ENCODE data around the gene ZNF639.

Gene ZNF639

DNA sequence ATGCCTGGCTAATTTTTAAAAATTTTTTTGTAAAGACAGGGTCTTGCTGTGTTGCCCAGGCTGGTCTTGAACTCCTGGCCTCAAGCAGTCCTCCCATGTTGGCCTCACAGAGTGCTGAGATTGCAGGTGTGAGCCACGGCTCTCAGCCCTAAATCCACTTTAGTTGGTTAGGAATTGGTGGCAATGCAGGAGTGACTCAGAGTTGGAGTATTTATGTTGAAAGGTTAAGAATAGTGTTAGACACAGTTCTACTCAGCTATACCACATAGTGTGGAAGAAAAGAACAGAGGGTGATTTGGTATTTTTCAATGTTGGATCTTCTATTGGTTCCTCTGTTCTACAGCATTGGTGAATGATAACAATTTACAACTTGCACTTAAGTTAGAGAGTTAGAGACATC, 7.6 kb downstream of the ZNF639 start:
- H3K36me3 ChIP-seq (ENCODE audit: insufficient read depth, low read length) = peaks cover 74% of the 10 kb centered on the region
- H2AFZ ChIP-seq (ENCODE audit: low read depth, low read length) = no peak overlapping the region
- no peaks in the 10 kb centered on the region for H3K27me3 ChIP-seq (ENCODE audit: insufficient read depth, low read length)

GRCh38 chr3:179332240-179332639, 9.4 kb downstream of the ZNF639 start:
- Histone ChIP-seq H3K27me3 (ENCODE audit: insufficient read depth, low read length) (no peaks in the 10 kb centered on the region), H3K4me1 (ENCODE audit: insufficient read depth, low read length) (no peaks in the 10 kb centered on the region), H3K36me3 (ENCODE audit: insufficient read depth, low read length) (peaks cover 75% of the 10 kb centered on the region), H3K4me3 (ENCODE audit: low read length) (no peak overlapping the region), H2AFZ (ENCODE audit: low read depth, low read length) (no peak overlapping the region), H3K9me3 (ENCODE audit: low read length) (no peaks in the 10 kb centered on the region)

More for the DNA sequence above, 7.6 kb downstream of the ZNF639 start:
- no peaks in the 10 kb centered on the region for H3K9me3 ChIP-seq (ENCODE audit: low read length)
- H3K4me1 ChIP-seq (ENCODE audit: insufficient read depth, low read length) = no peaks in the 10 kb centered on the region
- H3K4me3 ChIP-seq (ENCODE audit: low read length) = no peak overlapping the region

DNA sequence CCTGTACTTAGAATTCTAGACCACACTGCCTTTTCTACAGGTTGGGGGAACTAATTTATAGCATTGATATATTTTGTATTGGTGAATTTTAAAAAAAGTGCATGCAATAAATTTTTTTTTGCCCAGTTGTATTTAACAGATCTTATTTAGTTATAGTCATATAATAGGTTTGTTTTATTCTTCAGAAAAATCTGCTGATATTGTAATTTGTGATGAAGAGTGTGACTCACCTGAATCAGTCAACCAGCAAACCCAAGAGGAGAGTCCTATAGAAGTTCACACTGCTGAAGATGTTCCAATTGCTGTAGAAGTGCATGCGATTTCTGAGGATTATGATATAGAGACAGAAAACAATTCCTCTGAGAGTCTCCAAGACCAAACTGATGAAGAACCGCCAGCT, 10.3 kb downstream of the ZNF639 start:
- no peaks in the 10 kb centered on the region for H3K9me3 ChIP-seq (ENCODE audit: low read length)
- no peaks in the 10 kb centered on the region for H3K4me1 ChIP-seq (ENCODE audit: insufficient read depth, low read length)
- peaks cover 70% of the 10 kb centered on the region for H3K36me3 ChIP-seq (ENCODE audit: insufficient read depth, low read length)
- H3K4me3 ChIP-seq (ENCODE audit: low read length) = no peak overlapping the region
- H3K27me3 ChIP-seq (ENCODE audit: insufficient read depth, low read length) = no peaks in the 10 kb centered on the region
- H2AFZ ChIP-seq (ENCODE audit: low read depth, low read length) = no peak overlapping the region

GRCh38 chr3:179336345-179336929, 13.6 kb downstream of the ZNF639 start:
- Histone ChIP-seq H3K27me3 (ENCODE audit: insufficient read depth, low read length) (no peaks in the 10 kb centered on the region), H3K4me1 (ENCODE audit: insufficient read depth, low read length) (no peaks in the 10 kb centered on the region), H2AFZ (ENCODE audit: low read depth, low read length) (no peak overlapping the region), H3K9me3 (ENCODE audit: low read length) (no peaks in the 10 kb centered on the region), H3K36me3 (ENCODE audit: insufficient read depth, low read length) (peaks cover 43% of the 10 kb centered on the region), H3K4me3 (ENCODE audit: low read length) (no peak overlapping the region)

DNA sequence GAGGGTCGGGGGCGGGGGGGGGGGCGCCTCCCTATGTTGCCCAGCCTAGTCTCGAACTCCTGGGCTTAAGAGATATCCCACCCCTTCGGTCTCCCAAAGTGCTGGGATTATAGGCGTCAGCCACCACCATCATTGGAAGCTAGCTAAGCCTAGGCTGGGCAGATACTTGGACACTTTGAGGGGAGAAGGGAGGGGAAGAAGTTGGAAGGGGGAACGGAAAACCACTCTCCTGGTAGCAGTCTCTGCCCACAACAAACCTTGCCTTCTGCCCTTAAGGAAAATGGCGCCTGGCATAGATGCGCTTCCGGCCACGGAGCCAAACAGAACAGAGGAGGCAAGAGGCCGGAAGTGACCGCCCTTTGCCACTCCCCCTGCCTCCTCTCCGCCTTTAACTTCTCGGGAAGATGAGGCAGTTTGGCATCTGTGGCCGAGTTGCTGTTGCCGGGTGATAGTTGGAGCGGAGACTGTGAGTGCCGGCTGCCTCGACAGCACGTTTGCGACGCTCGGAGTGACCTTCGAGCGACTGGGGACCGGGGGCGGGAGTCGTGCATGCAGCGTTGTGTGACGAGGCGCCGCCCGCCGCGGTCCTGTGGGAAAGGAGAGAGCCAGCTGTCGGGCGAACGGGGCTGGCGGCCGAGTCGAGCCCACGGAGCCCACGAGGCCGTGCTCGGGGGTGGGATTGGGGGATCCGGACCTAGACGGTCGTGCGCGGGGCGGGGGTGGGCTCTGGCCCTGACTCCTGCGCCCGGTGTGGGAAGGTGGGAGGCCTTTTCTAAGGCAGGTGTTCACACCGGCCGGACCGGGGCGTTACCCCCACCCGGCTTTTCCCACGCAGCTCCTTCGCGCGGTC, 24.7 kb downstream of the ZNF639 start, which contains the start of gene MFN1:
MFN1 (plus strand) TSS at position 365 of the 850 bp plus-strand sequence. CDS start 1,143 bp downstream, outside the sequence.
- Histone ChIP-seq H3K4me1 (ENCODE audit: insufficient read depth, low read length) (peaks cover 10% of the 10 kb centered on the region), H2AFZ (ENCODE audit: low read depth, low read length) (peak within 1 kb of the TSS; percentile 50), H3K9me3 (ENCODE audit: low read length) (no peaks in the 10 kb centered on the region), H3K27me3 (ENCODE audit: insufficient read depth, low read length) (no peaks in the 10 kb centered on the region), H3K4me3 (ENCODE audit: low read length) (peak within 1 kb of the TSS; percentile 93), H3K36me3 (ENCODE audit: insufficient read depth, low read length) (peaks cover 30% of the 10 kb centered on the region)

DNA sequence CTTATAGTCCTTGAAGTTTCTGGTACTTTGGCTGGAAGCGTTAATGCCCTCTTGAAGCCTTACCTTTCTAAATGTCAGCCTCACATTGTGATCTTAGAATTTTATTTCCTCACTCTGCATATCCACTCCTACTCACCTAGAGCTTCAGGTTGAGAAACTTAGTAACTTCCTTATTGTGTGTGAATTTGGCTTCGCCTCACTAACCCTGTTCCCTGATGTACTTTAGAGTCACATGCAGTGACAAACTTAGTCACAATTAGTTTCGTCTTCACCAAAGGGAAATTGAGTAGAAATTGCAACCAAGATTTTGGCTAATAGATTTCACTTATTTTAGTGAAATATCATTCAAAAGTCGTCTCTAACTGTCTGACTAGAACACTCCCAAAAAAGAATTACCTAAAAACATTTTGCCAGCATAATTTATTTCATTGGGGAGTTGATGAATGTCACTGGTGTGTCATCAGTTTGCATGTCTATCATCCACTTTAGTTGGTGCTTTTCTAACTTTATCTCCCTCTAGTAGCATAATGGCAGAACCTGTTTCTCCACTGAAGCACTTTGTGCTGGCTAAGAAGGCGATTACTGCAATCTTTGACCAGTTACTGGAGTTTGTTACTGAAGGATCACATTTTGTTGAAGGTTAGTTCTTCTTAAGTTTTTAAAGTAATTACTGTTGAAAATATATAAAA, 25.6 kb downstream of the ZNF639 start:
- H3K9me3 ChIP-seq (ENCODE audit: low read length) = no peaks in the 10 kb centered on the region
- peaks cover 33% of the 10 kb centered on the region for H3K36me3 ChIP-seq (ENCODE audit: insufficient read depth, low read length)
- H2AFZ ChIP-seq (ENCODE audit: low read depth, low read length) = peak overlapping the region; percentile 50
- H3K4me3 ChIP-seq (ENCODE audit: low read length) = peak overlapping the region; percentile 93
- no peaks in the 10 kb centered on the region for H3K27me3 ChIP-seq (ENCODE audit: insufficient read depth, low read length)
- peaks cover 10% of the 10 kb centered on the region for H3K4me1 ChIP-seq (ENCODE audit: insufficient read depth, low read length)

GRCh38 chr3:179355996-179356395, 33.2 kb downstream of the ZNF639 start:
- no peaks in the 10 kb centered on the region for H3K27me3 ChIP-seq (ENCODE audit: insufficient read depth, low read length)
- H2AFZ ChIP-seq (ENCODE audit: low read depth, low read length) = no peak overlapping the region
- H3K36me3 ChIP-seq (ENCODE audit: insufficient read depth, low read length) = peaks cover 70% of the 10 kb centered on the region

DNA sequence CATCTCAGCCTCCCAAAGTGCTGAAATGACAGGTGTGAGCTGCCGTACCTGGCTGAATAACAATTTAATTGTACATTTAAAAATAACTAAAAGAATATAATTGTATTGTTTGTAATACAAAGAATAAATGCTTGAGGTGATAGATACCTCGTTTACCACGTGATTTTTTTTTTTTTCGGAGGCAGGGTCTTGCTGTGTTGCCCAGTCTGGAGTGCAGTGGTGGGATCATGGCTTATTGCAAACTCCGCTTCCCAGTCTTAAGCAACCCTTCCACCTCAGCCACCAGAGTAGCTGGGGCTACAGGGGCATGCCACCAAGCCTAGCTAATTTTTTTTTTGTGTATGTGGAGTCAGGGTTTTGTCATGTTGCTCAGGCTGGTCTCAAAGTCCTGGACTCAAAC, 40.5 kb downstream of the ZNF639 start:
- H3K9me3 ChIP-seq (ENCODE audit: low read length) = no peaks in the 10 kb centered on the region
- H3K4me3 ChIP-seq (ENCODE audit: low read length) = no peak overlapping the region
- no peaks in the 10 kb centered on the region for H3K4me1 ChIP-seq (ENCODE audit: insufficient read depth, low read length)
- H2AFZ ChIP-seq (ENCODE audit: low read depth, low read length) = no peak overlapping the region
- H3K27me3 ChIP-seq (ENCODE audit: insufficient read depth, low read length) = no peaks in the 10 kb centered on the region
- peaks cover 54% of the 10 kb centered on the region for H3K36me3 ChIP-seq (ENCODE audit: insufficient read depth, low read length)

More at GRCh38 chr3:179355996-179356395, 33.2 kb downstream of the ZNF639 start:
- H3K9me3 ChIP-seq (ENCODE audit: low read length) = no peaks in the 10 kb centered on the region
- no peak overlapping the region for H3K4me3 ChIP-seq (ENCODE audit: low read length)
- no peaks in the 10 kb centered on the region for H3K4me1 ChIP-seq (ENCODE audit: insufficient read depth, low read length)

GRCh38 chr3:179369621-179370020, 46.8 kb downstream of the ZNF639 start:
- Histone ChIP-seq H3K4me3 (ENCODE audit: low read length) (no peak overlapping the region), H3K27me3 (ENCODE audit: insufficient read depth, low read length) (no peaks in the 10 kb centered on the region), H3K9me3 (ENCODE audit: low read length) (no peaks in the 10 kb centered on the region), H2AFZ (ENCODE audit: low read depth, low read length) (no peak overlapping the region), H3K4me1 (ENCODE audit: insufficient read depth, low read length) (no peaks in the 10 kb centered on the region), H3K36me3 (ENCODE audit: insufficient read depth, low read length) (peaks cover 33% of the 10 kb centered on the region)

DNA sequence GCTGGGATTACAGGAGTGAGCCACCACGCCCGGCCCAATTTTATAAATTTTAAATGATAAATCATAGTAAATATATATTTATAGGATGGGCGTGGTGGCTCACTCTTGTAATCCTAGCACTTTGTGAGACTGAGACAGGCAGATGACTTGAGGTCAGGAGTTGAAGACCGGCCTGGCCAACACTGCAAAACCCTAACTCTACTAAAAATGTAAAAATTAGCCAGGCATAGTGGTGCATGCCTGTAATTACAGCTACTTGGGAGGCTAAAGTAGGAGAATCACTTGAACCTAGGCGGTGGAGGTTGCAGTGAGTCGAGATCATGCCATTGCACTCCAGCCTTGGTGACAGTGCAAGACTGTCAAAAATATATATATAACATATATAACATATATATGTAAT, 51.1 kb downstream of the ZNF639 start:
- H3K9me3 ChIP-seq (ENCODE audit: low read length) = no peaks in the 10 kb centered on the region
- H3K27me3 ChIP-seq (ENCODE audit: insufficient read depth, low read length) = no peaks in the 10 kb centered on the region
- peaks cover 24% of the 10 kb centered on the region for H3K36me3 ChIP-seq (ENCODE audit: insufficient read depth, low read length)
- H3K4me1 ChIP-seq (ENCODE audit: insufficient read depth, low read length) = no peaks in the 10 kb centered on the region
- no peak overlapping the region for H2AFZ ChIP-seq (ENCODE audit: low read depth, low read length)
- H3K4me3 ChIP-seq (ENCODE audit: low read length) = no peak overlapping the region

DNA sequence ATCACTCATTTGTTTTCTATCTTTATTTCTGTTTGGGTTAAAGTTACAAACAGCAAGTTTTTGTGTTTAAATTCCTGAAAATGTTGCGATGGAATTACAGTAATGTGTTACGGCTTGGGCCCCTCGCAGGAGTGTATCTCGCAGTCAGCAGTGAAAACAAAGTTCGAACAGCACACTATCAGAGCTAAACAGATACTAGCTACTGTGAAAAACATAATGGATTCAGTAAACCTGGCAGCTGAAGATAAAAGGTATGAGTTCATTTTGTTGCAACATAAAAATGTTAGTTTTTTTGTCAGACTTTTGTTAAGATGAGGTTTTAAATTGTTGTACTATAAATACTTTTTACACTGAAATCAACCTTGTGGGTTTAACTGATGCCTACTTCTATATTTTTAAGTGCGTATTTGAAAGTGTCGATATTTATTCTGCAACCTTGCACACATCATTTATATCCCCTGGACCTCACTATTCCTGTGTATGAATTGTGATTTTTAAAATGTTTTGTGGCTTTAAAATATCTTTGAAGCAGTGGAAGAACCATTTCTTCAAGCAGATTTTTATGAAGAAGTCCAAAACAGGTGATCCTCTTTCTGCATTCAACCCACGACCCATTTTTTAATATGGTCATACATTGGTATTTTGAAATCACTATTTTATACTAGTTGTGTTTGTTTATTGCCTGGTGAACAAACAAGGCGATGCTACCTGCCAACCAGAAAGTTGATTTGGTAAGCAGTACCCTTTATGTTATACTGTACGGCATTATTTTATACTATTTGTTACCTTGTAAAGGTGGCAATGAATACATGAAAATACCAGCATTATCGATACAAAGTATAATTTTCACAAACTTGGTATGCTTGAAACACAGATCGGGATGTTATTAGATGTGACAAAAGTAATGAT, 52.5 kb downstream of the ZNF639 start:
- H3K36me3 ChIP-seq (ENCODE audit: insufficient read depth, low read length) = peaks cover 27% of the 10 kb centered on the region
- no peaks in the 10 kb centered on the region for H3K27me3 ChIP-seq (ENCODE audit: insufficient read depth, low read length)
- no peaks in the 10 kb centered on the region for H3K9me3 ChIP-seq (ENCODE audit: low read length)
- H3K4me3 ChIP-seq (ENCODE audit: low read length) = no peak overlapping the region
- no peak overlapping the region for H2AFZ ChIP-seq (ENCODE audit: low read depth, low read length)
- H3K4me1 ChIP-seq (ENCODE audit: insufficient read depth, low read length) = peaks cover 8% of the 10 kb centered on the region

DNA sequence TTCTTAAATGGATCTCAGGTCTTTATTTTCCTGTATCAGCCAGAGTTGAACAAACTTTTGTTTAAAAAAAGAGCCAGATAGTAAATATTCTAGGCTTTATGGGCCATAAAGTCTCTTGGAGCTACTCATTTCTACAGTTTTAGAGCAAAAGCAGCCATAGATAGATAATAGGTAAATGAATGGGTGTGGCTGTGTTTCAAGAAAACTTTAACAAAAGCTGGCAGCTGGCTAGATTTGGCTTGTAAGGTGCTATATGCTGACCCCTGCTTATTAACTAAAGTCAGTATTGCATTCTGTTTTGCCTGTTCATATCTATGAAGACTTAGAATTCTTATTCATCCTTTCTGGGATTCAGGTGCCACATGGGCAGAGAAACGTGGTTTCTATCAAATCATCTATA, 53.6 kb downstream of the ZNF639 start:
- H3K27me3 ChIP-seq (ENCODE audit: insufficient read depth, low read length) = no peaks in the 10 kb centered on the region
- peaks cover 38% of the 10 kb centered on the region for H3K36me3 ChIP-seq (ENCODE audit: insufficient read depth, low read length)
- H3K4me3 ChIP-seq (ENCODE audit: low read length) = no peak overlapping the region
- peaks cover 11% of the 10 kb centered on the region for H3K4me1 ChIP-seq (ENCODE audit: insufficient read depth, low read length)
- no peak overlapping the region for H2AFZ ChIP-seq (ENCODE audit: low read depth, low read length)
- H3K9me3 ChIP-seq (ENCODE audit: low read length) = no peaks in the 10 kb centered on the region

Measured in neuron (in vitro differentiated cells).